ENCODE data around the gene JMJD6. TPM values are rescaled to one million over a fixed set of nuclear protein-coding genes. Genes with fewer than 3 reads are reported as not detected.
"Not testable (repeated sequence)": the region's sequence is repeated elsewhere in the genome, so short reads cannot be mapped to it uniquely, and the experiment has no call there.

Gene JMJD6
- total and polyA plus RNA-seq, 8 donors, result 9.3 to 47.3 (median 23.0) TPM

DNA sequence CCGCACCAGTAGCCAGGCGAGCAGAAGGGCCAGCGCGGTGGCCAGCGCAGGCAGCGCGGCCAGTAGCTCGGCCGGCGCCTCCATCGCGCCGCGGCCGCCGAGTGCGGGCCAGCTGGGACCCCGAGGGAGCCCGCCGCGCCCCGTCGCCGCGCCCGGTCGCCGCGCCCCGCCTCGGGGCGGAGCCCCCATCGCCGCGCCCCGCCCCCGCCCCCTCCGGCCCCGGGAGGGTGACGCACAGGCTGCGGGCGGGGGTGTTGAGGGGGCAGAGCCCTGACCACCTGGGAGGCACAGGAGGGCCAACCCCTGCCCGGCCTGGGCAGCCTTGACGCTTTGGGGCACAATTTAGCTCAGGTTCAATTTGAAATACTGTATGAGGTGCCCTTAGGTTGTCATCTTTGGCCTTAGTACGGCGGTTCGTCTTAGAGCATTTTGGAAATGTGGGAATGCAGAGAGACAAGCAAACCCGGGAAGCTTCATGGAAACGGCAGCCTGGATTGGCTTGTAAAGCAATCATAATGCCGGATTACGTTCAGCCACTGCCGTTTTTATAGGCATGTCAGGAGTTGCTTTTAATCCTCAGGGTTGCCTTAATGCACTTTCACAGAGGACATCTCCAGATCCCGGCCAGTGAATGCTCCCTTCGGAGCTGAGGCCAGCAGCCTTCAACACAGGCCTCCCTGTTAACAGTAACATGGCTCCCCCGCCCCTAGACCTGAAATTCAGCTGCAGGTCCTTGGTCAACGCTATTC lies 15.4 kb downstream of the JMJD6 start, which contains the start of gene MXRA7:
Gene MXRA7 (minus strand): TSS at position 103 of the 749 bp plus-strand sequence. CDS start 19 bp downstream, at position 84.
- peak within 1 kb of the TSS; percentile 62 to 72 (median 66) for H3K4me3 ChIP-seq
- peak within 1 kb of the TSS; percentile 77 to 96 (median 85) for H3K27ac ChIP-seq
- H3K4me1 ChIP-seq, result peaks cover 32 to 78% (median 56%) of the 10 kb centered on the region in 4 donors
- peak; percentile 68 to 91 for DNase-seq
- H3K9me3 ChIP-seq, result no peaks in the 10 kb centered on the region
- TF ChIP-seq EP300 (IDR thresholded peaks at IDR 0.05), result no peak
- no peak for TF ChIP-seq POLR2A (IDR thresholded peaks at IDR 0.05)
- no peak for TF ChIP-seq CTCF (IDR thresholded peaks at IDR 0.05)
- TF ChIP-seq POLR2AphosphoS5 (IDR thresholded peaks at IDR 0.05), result peak in 2 of 3 donors; percentile 11 to 18
- H3K27me3 ChIP-seq, result no peaks in the 10 kb centered on the region
- H3K36me3 ChIP-seq, result peaks cover 24 to 34% (median 30%) of the 10 kb centered on the region in 4 donors
- WGBS, 5 donors, result 2 to 27% (median 3%) methylated on average over 12 to 46 of the region's 56 CpGs
- intact Hi-C loops (cut with DNase I; ENCODE audit: low total_unique reads), result no loop called here

GRCh38 chr17:76709951-76710862 lies 16.2 kb downstream of the JMJD6 start:
- peak in 1 of 2 donors; percentile 56 for DNase-seq
- peak overlapping the region; percentile 74 to 96 (median 85) for H3K27ac ChIP-seq
- peaks cover 25 to 76% (median 50%) of the 10 kb centered on the region in 4 donors for H3K4me1 ChIP-seq
- H3K36me3 ChIP-seq, result peaks cover 17 to 25% (median 22%) of the 10 kb centered on the region in 4 donors
- intact Hi-C loops (cut with DNase I; ENCODE audit: low total_unique reads); H3K27me3 ChIP-seq; H3K9me3 ChIP-seq: not testable (repeated sequence)
- peak overlapping the region; percentile 62 to 72 (median 66) for H3K4me3 ChIP-seq
- WGBS, 5 donors, result 7 to 17% (median 8%) methylated on average over 12 to 43 of the region's 79 CpGs

DNA sequence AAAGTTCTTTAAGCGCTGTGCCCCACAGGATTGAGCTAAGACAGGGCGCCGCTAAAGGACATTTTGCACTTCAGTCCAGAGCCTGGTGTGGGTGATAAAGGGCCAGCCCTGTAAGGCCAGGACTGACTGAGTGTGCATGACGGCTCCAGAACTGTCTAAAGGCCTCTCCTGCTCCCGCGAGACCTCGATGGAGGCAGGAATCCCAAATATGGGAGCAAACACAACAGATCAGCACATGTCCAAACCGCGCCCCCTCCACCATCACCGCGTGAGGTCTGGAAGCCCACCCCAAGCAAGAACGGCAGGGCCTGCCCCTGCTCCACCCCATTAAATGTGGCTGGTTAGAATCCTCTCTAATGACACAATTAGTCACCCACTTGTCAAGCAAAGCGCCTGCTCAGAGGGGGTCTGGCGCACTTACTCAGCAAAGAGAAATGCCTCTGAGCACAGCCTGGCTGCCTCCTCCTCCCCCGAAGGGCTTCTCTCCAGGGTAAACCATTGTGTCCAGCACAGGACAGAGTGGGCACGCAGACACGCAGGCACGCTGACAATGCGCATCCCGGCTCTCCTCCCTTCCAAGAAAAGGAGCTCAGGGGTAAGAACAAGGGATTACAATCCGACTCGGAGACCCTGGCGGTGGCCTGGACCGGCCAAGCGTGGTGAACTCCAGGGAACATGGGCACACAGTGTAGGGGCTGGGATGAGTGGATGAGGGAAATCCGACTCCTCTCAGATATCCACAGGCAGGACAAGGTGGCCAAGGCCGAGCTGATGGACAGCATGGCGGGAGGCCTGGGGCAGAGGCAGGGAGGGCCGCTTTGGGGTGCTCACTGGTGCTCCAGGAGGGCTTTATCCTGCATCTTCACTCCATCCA lies 17.1 kb downstream of the JMJD6 start:
- Histone ChIP-seq H3K36me3 (peaks cover 14 to 19% (median 18%) of the 10 kb centered on the region in 4 donors), H3K4me3 (peak overlapping the region; percentile 62 to 72 (median 66)), H3K4me1 (peaks cover 22 to 67% (median 43%) of the 10 kb centered on the region in 4 donors), H3K27ac (peak overlapping the region; percentile 74 to 96 (median 85)), H3K27me3 (no peaks in the 10 kb centered on the region), H3K9me3 (no peaks in the 10 kb centered on the region)
- 59 to 83% (median 69%) methylated on average over 25 to 29 of the region's 29 CpGs for WGBS, 5 donors
- intact Hi-C loops (cut with DNase I; ENCODE audit: low total_unique reads), result no loop called here
- peak; percentile 46 to 79 (median 64) for TF ChIP-seq POLR2AphosphoS5 (IDR thresholded peaks at IDR 0.05)
- TF ChIP-seq EP300 (IDR thresholded peaks at IDR 0.05), result no peak
- peak; percentile 50 to 94 for DNase-seq

- Histone ChIP-seq H3K27me3 (no peaks in the 10 kb centered on the region), H3K9me3 (no peaks in the 10 kb centered on the region), H3K27ac (peak overlapping the region in 4 of 5 donors; percentile 85 to 96 (median 87)), H3K4me3 (peak overlapping the region in 3 of 4 donors; percentile 62 to 72 (median 67)), H3K36me3 (peaks cover 4 to 8% (median 6%) of the 10 kb centered on the region in 4 donors), H3K4me1 (peaks cover 22 to 68% (median 46%) of the 10 kb centered on the region in 4 donors)
- TF ChIP-seq EP300 (IDR thresholded peaks at IDR 0.05) (no peak), POLR2A (IDR thresholded peaks at IDR 0.05) (no peak), CTCF (IDR thresholded peaks at IDR 0.05) (no peak), POLR2AphosphoS5 (IDR thresholded peaks at IDR 0.05) (no peak)
- WGBS, 5 donors, result 57 to 74% (median 61%) methylated on average over 10 to 14 of the region's 14 CpGs
- intact Hi-C loops (cut with DNase I; ENCODE audit: low total_unique reads), result no loop called here
- peak in 1 of 2 donors; percentile 75 for DNase-seq
Observed at GRCh38 chr17:76707985-76708807, 18.2 kb downstream of the JMJD6 start.
